HCT116 (cell line): Measurements from ENCODE around the gene VSX1. TPM values are rescaled to one million over a fixed set of nuclear protein-coding genes. Genes with fewer than 3 reads are reported as not detected.

Experiments used
- ATAC-seq: fragments of 200-7000 bp; cut with Tn5 transposase; 2 replicates; pipeline ENCODE4 v1.9.1; 2020; ENCODE audit warnings: mild to moderate bottlenecking, moderate library complexity
- BruUV-seq: library from RNA; stranded (reverse); fragments of 400-500 nt; replicated peaks from 2 replicates; lab custom pipeline; 2021; lab: Mats Ljungman, UMichigan
- CTCF ChIA-PET: fragments of 300-600 bp; sonication (Branson Sonifier 250); formaldehyde crosslinking; loops from one replicate; lab custom pipeline; 2021; ENCODE audit warnings: antibody characterized with exemption; lab: Charles Lee
- POLR2A ChIA-PET: fragments of 300-600, 350-600 bp; sonication (Branson Sonifier 250); formaldehyde crosslinking; loops from one replicate; lab custom pipeline; 2021; ENCODE audit warnings: antibody characterized with exemption; lab: Charles Lee
- RAD21 ChIA-PET, 2 experiments: fragments of 300-600 bp; sonication (Branson Sonifier 250); formaldehyde crosslinking; loops; one replicate each; lab custom pipeline; 2023; ENCODE audit warnings: low total read pairs in 2 of 2; ENCODE audit not compliant: uncharacterized antibody in 2 of 2, unreplicated experiment in 2 of 2, low non-redundant PET in 1 of 2; lab: Charles Lee
- DNase-seq: peaks from one replicate; pipeline ENCODE4 v3.0.0-alpha.2; 2010; ENCODE audit warnings: low read depth, low spot score
- H2AFZ ChIP-seq: fragments of 200-600 bp; shearing (Covaris generic), sonication (generic); 2 replicates; pipeline ENCODE4 v1.6.1; 2017; ENCODE audit warnings: low read depth, mixed run types, mixed read lengths, antibody characterized with exemption, low read length; ENCODE audit not compliant: poor library complexity, severe bottlenecking
- H3K27ac ChIP-seq: 2 replicates; pipeline ENCODE4 v1.5.1; 2012; ENCODE audit warnings: low read depth, low read length
- H3K27me3 ChIP-seq: fragments of 200-600 bp; sonication (generic); 2 replicates; pipeline ENCODE4 v1.6.1; 2016; ENCODE audit warnings: mixed run types, low read length, mixed read lengths; ENCODE audit not compliant: insufficient read depth
- H3K36me3 ChIP-seq, 2 experiments: fragments of 200-500 bp in 1 of 2; fragments of 200-600 bp in 1 of 2; sonication (Bioruptor generic) in 1 of 2; sonication (generic) in 1 of 2; 2 replicates each; pipeline versions ENCODE4 v1.5.1 to v1.6.1; 2014 to 2016; ENCODE audit warnings: low read length in 2 of 2, inconsistent platforms in 1 of 2, mixed read lengths in 1 of 2, mixed run types in 1 of 2; ENCODE audit not compliant: insufficient read depth in 2 of 2, control insufficient read depth in 1 of 2
- H3K4me1 ChIP-seq, 2 experiments: fragments of 200-600 bp in 1 of 2; sonication (generic) in 1 of 2; 2 replicates each; pipeline versions ENCODE4 v1.5.1 to v1.6.1; 2012 to 2017; ENCODE audit warnings: low read length in 2 of 2, inconsistent platforms in 1 of 2, mild to moderate bottlenecking in 1 of 2, mixed read lengths in 1 of 2, mixed run types in 1 of 2, moderate library complexity in 1 of 2; ENCODE audit not compliant: insufficient read depth in 2 of 2, control insufficient read depth in 1 of 2
- H3K4me2 ChIP-seq: fragments of 200-600 bp; sonication (generic); 2 replicates; pipeline ENCODE4 v1.6.1; 2017; ENCODE audit warnings: mixed run types, low read length, mixed read lengths
- H3K4me3 ChIP-seq, 2 experiments: fragments of 200-600 bp in 1 of 2; sonication (generic) in 1 of 2; replicated peaks in 1 of 2; 2 replicates each; pipeline ENCODE4 v1.5.1; 2011 to 2016; ENCODE audit warnings: low read length in 2 of 2, control low read depth in 1 of 2, low read depth in 1 of 2, mild to moderate bottlenecking in 1 of 2, mixed read lengths in 1 of 2, mixed run types in 1 of 2
- H3K79me2 ChIP-seq: fragments of 200-600 bp; sonication (generic); 2 replicates; pipeline ENCODE4 v1.6.1; 2017; ENCODE audit warnings: mild to moderate bottlenecking, mixed run types, low read length, moderate library complexity, mixed read lengths; ENCODE audit not compliant: insufficient read depth
- H3K9ac ChIP-seq: fragments of 200-600 bp; sonication (generic); 2 replicates; pipeline ENCODE4 v1.6.1; 2016; ENCODE audit warnings: low read length, mixed read lengths
- H3K9me2 ChIP-seq: fragments of 200-600 bp; sonication (generic), shearing (Covaris generic); 2 replicates; pipeline ENCODE4 v1.6.1; 2017; ENCODE audit warnings: mixed run types, mild to moderate bottlenecking, moderate library complexity; ENCODE audit not compliant: insufficient read depth
- H3K9me3 ChIP-seq, 2 experiments: fragments of 200-500 bp in 1 of 2; fragments of 200-600 bp in 1 of 2; sonication (Bioruptor generic) in 1 of 2; sonication (generic) in 1 of 2; 2 replicates each; pipeline ENCODE4 v1.6.1; 2014 to 2017; ENCODE audit warnings: low read length in 2 of 2, mixed read lengths in 2 of 2, inconsistent platforms in 1 of 2, low read depth in 1 of 2, mild to moderate bottlenecking in 1 of 2, mixed run types in 1 of 2, moderate library complexity in 1 of 2; ENCODE audit not compliant: control insufficient read depth in 1 of 2, insufficient read depth in 1 of 2
- H4K20me1 ChIP-seq: fragments of 200-600 bp; sonication (generic), shearing (Covaris generic); 2 replicates; pipeline ENCODE4 v1.6.1; 2017; ENCODE audit warnings: mixed run types, mild to moderate bottlenecking, moderate library complexity; ENCODE audit not compliant: insufficient read depth
- ATF3 ChIP-seq: IDR thresholded peaks from 2 replicates; pipeline ENCODE4 v1.6.1; 2012
- CBX3 ChIP-seq: IDR thresholded peaks from 2 replicates; pipeline ENCODE4 v1.6.1; 2012; ENCODE audit warnings: low read depth
- CEBPB ChIP-seq: IDR thresholded peaks from 2 replicates; pipeline ENCODE4 v1.6.1; 2012; ENCODE audit warnings: low read depth
- CTCF ChIP-seq, 3 experiments: fragments of 200-600 bp in 1 of 3; sonication (generic) in 1 of 3; IDR thresholded peaks in 2 of 3; conservative IDR thresholded peaks in 1 of 3; 2 replicates each; pipeline ENCODE4 v1.5.1; 2012 to 2017; ENCODE audit warnings: low read depth in 2 of 3, low read length in 2 of 3, antibody characterized with exemption in 1 of 3, borderline replicate concordance in 1 of 3, control low read depth in 1 of 3, mild to moderate bottlenecking in 1 of 3, mixed read lengths in 1 of 3, mixed run types in 1 of 3, moderate library complexity in 1 of 3; ENCODE audit not compliant: insufficient read depth in 1 of 3
- EGR1 ChIP-seq: IDR thresholded peaks from 2 replicates; pipeline ENCODE4 v1.6.1; 2012; ENCODE audit warnings: low read depth
- ELF1 ChIP-seq: IDR thresholded peaks from 2 replicates; pipeline ENCODE4 v1.6.1; 2012; ENCODE audit warnings: low read depth, borderline replicate concordance
- EZH2 ChIP-seq: fragments of 200-600 bp; sonication (generic); IDR thresholded peaks from 2 replicates; pipeline ENCODE4 v1.6.1; 2017; ENCODE audit warnings: antibody characterized with exemption, mixed run types
- EZH2phosphoT487 ChIP-seq: fragments of 200-600 bp; IDR thresholded peaks from 2 replicates; pipeline ENCODE4 v1.6.1; 2018; ENCODE audit warnings: antibody characterized with exemption, borderline replicate concordance
- JUND ChIP-seq: IDR thresholded peaks from 2 replicates; pipeline ENCODE4 v1.6.1; 2012
- POLR2A ChIP-seq: IDR thresholded peaks from 2 replicates; pipeline ENCODE4 v1.7.0; 2011; ENCODE audit warnings: borderline replicate concordance; ENCODE audit not compliant: insufficient read depth, insufficient read length; ENCODE audit errors: extremely low read depth
- POLR2AphosphoS5 ChIP-seq: IDR thresholded peaks from 2 replicates; pipeline ENCODE4 v1.6.1; 2011; ENCODE audit warnings: mild to moderate bottlenecking, low read depth, low read length, moderate library complexity
- RAD21 ChIP-seq: IDR thresholded peaks from 2 replicates; pipeline ENCODE4 v1.6.1; 2012; ENCODE audit warnings: low read depth, mild to moderate bottlenecking
- REST ChIP-seq: IDR thresholded peaks from 2 replicates; pipeline ENCODE4 v1.6.1; 2012; ENCODE audit warnings: low read depth
- SP1 ChIP-seq: IDR thresholded peaks from 2 replicates; pipeline ENCODE4 v1.6.1; 2012; ENCODE audit warnings: low read depth
- SRF ChIP-seq: IDR thresholded peaks from 2 replicates; pipeline ENCODE4 v1.6.1; 2012; ENCODE audit warnings: low read depth
- TCF7L2 ChIP-seq: IDR thresholded peaks from 2 replicates; pipeline ENCODE4 v1.7.0; 2011; ENCODE audit warnings: borderline replicate concordance, inconsistent platforms; ENCODE audit not compliant: insufficient read depth, insufficient read length; ENCODE audit errors: extremely low read depth
- YY1 ChIP-seq: IDR thresholded peaks from 2 replicates; pipeline ENCODE4 v1.6.1; 2011; ENCODE audit warnings: low read length, low read depth, moderate library complexity, mild to moderate bottlenecking; ENCODE audit not compliant: insufficient replicate concordance; ENCODE audit errors: extremely low read depth
- ZBTB33 ChIP-seq: IDR thresholded peaks from 2 replicates; pipeline ENCODE4 v1.6.1; 2011; ENCODE audit warnings: mild to moderate bottlenecking, low read length, moderate library complexity; ENCODE audit not compliant: insufficient replicate concordance; ENCODE audit errors: extremely low read depth
- ZNF274 ChIP-seq: fragments of 200-500 bp; sonication (Bioruptor generic); IDR thresholded peaks from 2 replicates; pipeline ENCODE4 v1.6.1; 2014; ENCODE audit warnings: mild to moderate bottlenecking, low read depth, low read length, inconsistent platforms
- intact Hi-C: fragments of 100-400 bp; cut with micrococcal nuclease; formaldehyde crosslinking; loops from 2 replicates; pipeline ENCODE4 v1.10.0; 2022
- total RNA-seq: library from RNA; stranded (reverse); gene quantifications from one replicate; pipeline ENCODE4 v1.2.1, GENCODE V29; 2021; ENCODE audit not compliant: unreplicated experiment

The VSX1 gene
- total RNA-seq, 1 experiment from 2014 or later, result not detected

- DNase-seq (no peak), ATAC-seq (no peak)
- ChIA-PET RAD21 (no interaction called here), CTCF (no interaction called here), POLR2A (no interaction called here)
- Histone ChIP-seq H3K4me1 (no peaks in the 10 kb centered on the region), H3K9me3 (no peaks in the 10 kb centered on the region), H3K9me2 (no peaks in the 10 kb centered on the region), H3K4me3 (no peak overlapping the region), H2AFZ (no peak overlapping the region), H3K27ac (no peak overlapping the region), H3K4me2 (no peak overlapping the region), H3K79me2 (no peaks in the 10 kb centered on the region), H4K20me1 (no peaks in the 10 kb centered on the region), H3K9ac (no peak overlapping the region), H3K36me3 (no peaks in the 10 kb centered on the region; a peak in 1 of 4 replicates), H3K27me3 (no peaks in the 10 kb centered on the region; the same call in 1 of the 2 replicates)
- no TSS peak for BruUV-seq
- intact Hi-C loops, result no loop called here
- no peak for TF ChIP-seq POLR2A
- TF ChIP-seq RAD21, result no peak
- no peak for TF ChIP-seq YY1
- no peak for TF ChIP-seq ZBTB33
- no peak for TF ChIP-seq ATF3
- no peak for TF ChIP-seq TCF7L2
- TF ChIP-seq SRF, result no peak
- no peak for TF ChIP-seq EZH2
- no peak for TF ChIP-seq EZH2phosphoT487
- TF ChIP-seq ZNF274, result no peak
- no peak for TF ChIP-seq CBX3
- TF ChIP-seq JUND, result no peak
- no peak for TF ChIP-seq ELF1
- TF ChIP-seq CEBPB, result no peak
- TF ChIP-seq SP1, result no peak
- no peak for TF ChIP-seq CTCF (IDR thresholded peaks at IDR 0.05 in 2 of 3, conservative IDR thresholded peaks at IDR 0.05 in 1 of 3; ENCODE audit: borderline replicate concordance in 1 of 3, insufficient read depth in 1 of 3, low read depth in 2 of 3, low read length in 2 of 3)
- TF ChIP-seq REST, result no peak
- TF ChIP-seq POLR2AphosphoS5, result no peak
- no peak for TF ChIP-seq EGR1
These were observed 34.9 kb downstream of the VSX1 start for GRCh38 chr20:25046736-25047666.
